ENCODE results near the gene HMCN1. TPM values are rescaled to one million over a fixed set of nuclear protein-coding genes. Genes with fewer than 3 reads are reported as not detected.

Gene HMCN1
- 10 to 100 TPM in 3 of 4 donors, 1 to 10 TPM in 1; 9.2 to 15.1 (median 13.8) TPM for total RNA-seq

DNA sequence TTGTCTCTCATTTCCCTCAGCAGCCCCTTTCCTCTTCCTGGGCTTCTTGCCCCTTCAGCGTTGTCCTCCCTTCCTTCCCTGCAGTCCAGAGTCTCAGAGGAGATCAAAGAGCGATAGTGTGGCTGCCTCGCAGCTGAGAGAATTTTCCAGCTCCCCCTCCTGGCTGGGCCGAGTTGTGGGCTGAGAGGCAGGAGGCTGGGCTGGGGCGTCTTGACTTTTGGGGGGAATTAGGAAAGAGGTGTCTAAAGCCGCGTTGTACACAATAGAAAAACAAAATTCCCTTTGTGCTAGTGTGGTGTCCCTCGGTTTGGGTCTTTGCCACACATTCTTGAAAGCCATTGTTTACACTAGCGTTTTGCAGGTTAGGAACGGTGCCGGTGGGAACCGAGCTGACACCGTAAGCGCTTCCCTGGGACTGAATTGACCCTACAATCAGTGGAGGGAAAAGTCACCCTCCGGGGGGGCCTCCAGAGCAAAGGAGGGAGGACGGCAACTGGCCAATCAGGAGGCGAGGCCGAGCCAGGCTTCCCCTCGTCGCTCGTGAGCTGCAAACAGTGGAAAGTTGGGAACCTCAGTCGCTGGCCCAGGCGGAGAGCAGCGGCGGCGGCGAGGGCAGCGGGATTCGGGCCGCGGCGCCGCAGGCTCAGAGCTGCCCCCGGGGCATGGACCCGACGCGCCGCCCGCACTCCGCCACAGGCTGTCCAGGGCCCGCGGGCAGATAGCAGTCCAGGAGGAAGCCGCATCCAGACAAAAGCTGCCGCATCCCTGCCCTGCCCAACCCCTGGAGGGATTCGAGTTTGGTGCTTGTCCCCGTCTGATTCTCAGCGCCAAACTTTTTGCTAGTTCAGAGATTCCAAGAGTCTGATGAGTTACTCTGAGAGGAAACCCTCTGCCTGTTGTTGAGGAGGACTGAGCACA is at the start of gene HMCN1:
TSS of gene HMCN1 (plus strand) at position 574 of the 918 bp plus-strand sequence. CDS start 389 bp downstream, outside the sequence.
- no peak for TF ChIP-seq CTCF (IDR thresholded peaks at IDR 0.05; ENCODE audit: low read depth)

- no peak for TF ChIP-seq CTCF (IDR thresholded peaks at IDR 0.05; ENCODE audit: low read depth)
Measured at GRCh38 chr1:185686821-185687778, 47.1 kb upstream of the HMCN1 start.

DNA sequence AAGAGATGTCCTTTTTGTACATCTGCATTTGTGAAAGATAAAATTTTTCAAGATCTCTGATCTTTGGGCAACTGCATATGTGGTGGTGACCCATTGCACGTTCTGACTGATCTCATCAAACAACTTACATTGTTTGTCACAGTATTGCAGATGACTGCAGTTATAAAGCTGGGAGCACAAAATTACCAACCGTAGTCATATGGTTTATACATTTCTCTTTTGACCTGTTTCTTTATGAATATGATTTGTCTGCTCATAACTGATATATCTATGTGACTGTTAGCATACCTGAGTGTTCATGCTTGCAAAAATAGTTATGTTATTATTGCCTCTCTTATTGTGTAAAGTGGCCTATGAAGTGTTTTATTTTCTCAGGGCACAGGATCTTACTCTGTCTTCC is 43.7 kb upstream of the HMCN1 start:
- no peak for TF ChIP-seq CTCF (IDR thresholded peaks at IDR 0.05; ENCODE audit: low read depth)

DNA sequence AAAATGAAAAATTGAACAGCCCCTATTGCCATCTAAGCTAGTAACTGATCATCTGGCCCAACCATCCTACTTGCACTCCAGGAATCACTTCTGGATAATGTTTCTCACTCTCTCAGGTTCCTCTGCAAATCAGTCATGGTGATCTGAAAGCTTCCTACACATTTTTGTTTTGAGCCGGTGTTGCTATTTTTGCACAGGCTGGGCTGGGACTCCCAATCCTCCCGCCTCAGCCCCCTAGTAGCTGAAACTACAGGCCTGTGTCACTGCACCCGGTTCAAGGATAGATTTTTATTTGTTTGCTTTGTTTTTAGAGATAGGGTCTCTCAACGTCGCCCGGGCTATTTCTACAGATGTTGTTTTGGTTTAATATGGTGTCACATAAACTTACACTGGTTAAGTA is 40.5 kb upstream of the HMCN1 start:
- no peak for TF ChIP-seq CTCF (IDR thresholded peaks at IDR 0.05; ENCODE audit: low read depth)

DNA sequence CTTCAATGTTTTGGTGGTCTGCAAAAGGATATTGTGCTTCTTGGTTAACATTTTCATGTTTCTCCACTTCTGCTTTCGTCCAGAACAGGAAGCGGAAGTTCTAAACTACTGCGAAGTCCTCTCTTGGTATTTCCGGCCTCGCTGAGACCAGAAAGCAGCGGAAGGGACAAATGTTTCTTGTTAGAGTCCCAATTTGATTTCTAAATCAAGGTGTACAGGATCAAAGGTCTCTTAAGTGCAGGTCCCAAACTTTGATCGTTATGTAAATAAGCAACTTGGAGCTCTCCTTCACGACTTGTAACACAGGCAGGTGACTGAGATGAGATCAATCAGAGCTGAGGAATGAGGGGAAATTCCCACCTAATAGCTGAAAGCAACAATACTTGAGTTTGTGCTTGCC is 40.1 kb upstream of the HMCN1 start:
- no peak for TF ChIP-seq CTCF (IDR thresholded peaks at IDR 0.05; ENCODE audit: low read depth)

DNA sequence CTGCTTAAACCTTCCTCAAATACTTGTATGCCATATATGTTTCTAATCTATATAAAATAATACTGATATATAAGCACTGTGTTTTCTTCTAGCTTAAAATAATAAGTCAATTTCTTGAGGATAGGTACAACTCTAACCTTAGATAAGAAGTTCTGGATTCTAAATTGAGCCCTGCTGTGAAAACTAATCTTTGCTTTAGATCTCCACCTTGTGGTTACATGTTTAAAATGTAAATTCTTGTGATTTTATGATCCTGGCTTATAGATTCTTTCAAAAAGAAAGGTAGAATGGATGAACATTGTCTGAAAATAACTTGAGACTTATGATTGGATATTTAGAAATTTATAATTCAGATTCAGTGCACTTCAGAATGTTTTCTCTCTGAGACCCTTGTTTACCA is 38.9 kb upstream of the HMCN1 start:
- TF ChIP-seq CTCF (IDR thresholded peaks at IDR 0.05; ENCODE audit: low read depth), result no peak
